Endothelial cell of umbilical vein (primary cell): ENCODE measurements around the gene TOMM40.

Experiments
- CTCF ChIP-seq, 2 donors: IDR thresholded peaks; 1 replicate in 1 of 2; 2 replicates in 1 of 2; pipeline ENCODE4 v1.5.1; 2011; ENCODE audit warnings: low read length in 2 of 2, mild to moderate bottlenecking in 2 of 2, moderate library complexity in 2 of 2, control low read depth in 1 of 2, inconsistent platforms in 1 of 2, low read depth in 1 of 2; ENCODE audit not compliant: insufficient read depth in 1 of 2; ENCODE audit errors: extremely low read depth in 1 of 2
- EZH2 ChIP-seq: IDR thresholded peaks from 2 replicates; pipeline ENCODE4 v1.6.1; 2012; ENCODE audit warnings: borderline replicate concordance, low read depth, mild to moderate bottlenecking, moderate library complexity, low read length, inconsistent platforms; ENCODE audit not compliant: severe bottlenecking
- FOS ChIP-seq: IDR thresholded peaks from 2 replicates; pipeline ENCODE4 v1.6.1; 2011; ENCODE audit warnings: mild to moderate bottlenecking, low read length, moderate library complexity, borderline replicate concordance; ENCODE audit not compliant: insufficient read depth
- JUN ChIP-seq: IDR thresholded peaks from 2 replicates; pipeline ENCODE4 v1.6.1; 2011; ENCODE audit warnings: borderline replicate concordance, low read depth; ENCODE audit not compliant: insufficient read length, insufficient read depth
- MAX ChIP-seq: IDR thresholded peaks from 2 replicates; pipeline ENCODE4 v1.6.1; 2011; ENCODE audit not compliant: insufficient read depth, insufficient read length
- MYC ChIP-seq: IDR thresholded peaks from one replicate; pipeline ENCODE4 v1.6.1; 2011; ENCODE audit warnings: mild to moderate bottlenecking, low read depth, low read length
- POLR2A ChIP-seq: IDR thresholded peaks from 2 replicates; pipeline ENCODE4 v1.6.1; 2012; ENCODE audit warnings: low read depth, mild to moderate bottlenecking, control low read depth, low read length
- POLR2AphosphoS5 ChIP-seq: IDR thresholded peaks from 2 replicates; pipeline ENCODE4 v1.6.1; 2012; ENCODE audit warnings: low read depth, mild to moderate bottlenecking, control low read depth, low read length, moderate library complexity; ENCODE audit not compliant: insufficient read depth

- TF ChIP-seq POLR2AphosphoS5 (no peak), JUN (no peak), CTCF (IDR thresholded peaks at IDR 0.05; ENCODE audit: extremely low read depth in 1 of 2, insufficient read depth in 1 of 2, low read depth in 1 of 2, low read length in 2 of 2) (no peak), EZH2 (no peak), POLR2A (no peak), MAX (no peak), MYC (no peak), FOS (no peak)
Measured at GRCh38 chr19:44871809-44872208, 19.2 kb upstream of the TOMM40 start.
